Ascending aorta (tissue), 2 donors: ENCODE data around the gene PCBP3. TPM values are rescaled to one million over a fixed set of nuclear protein-coding genes. Genes with fewer than 3 reads are reported as not detected.

Experiments used
- DNase-seq, 2 donors: peaks; one replicate each; pipeline ENCODE4 v3.0.0-alpha.2; 2019; ENCODE audit warnings: low spot score in 2 of 2
- H3K27ac ChIP-seq, 2 donors: fragments of 200-600 bp; sonication (generic); one replicate each; pipeline ENCODE4 v1.5.1; 2016 to 2017; ENCODE audit warnings: mild to moderate bottlenecking in 1 of 2
- H3K27me3 ChIP-seq: fragments of 200-600 bp; sonication (generic); one replicate; pipeline ENCODE4 v1.5.1; 2017
- H3K36me3 ChIP-seq, 2 donors: fragments of 200-600 bp; sonication (generic); one replicate each; pipeline ENCODE4 v1.5.1; 2016
- H3K4me1 ChIP-seq, 2 donors: fragments of 200-600 bp; sonication (generic); one replicate each; pipeline ENCODE4 v1.5.1; 2016 to 2017; ENCODE audit warnings: mild to moderate bottlenecking in 1 of 2
- H3K4me3 ChIP-seq, 2 donors: fragments of 200-600 bp; sonication (generic); one replicate each; pipeline ENCODE4 v1.5.1; 2016 to 2017; ENCODE audit warnings: mild to moderate bottlenecking in 1 of 2
- H3K9me3 ChIP-seq, 2 donors: fragments of 200-600 bp; sonication (generic); one replicate each; pipeline ENCODE4 v1.5.1; 2016
- intact Hi-C: fragments of 100-400 bp; cut with DNase I; formaldehyde crosslinking; loops from one replicate; pipeline ENCODE4 v1.15.1; 2023
- total RNA-seq: library from RNA; depleted of rRNA; stranded (reverse); fragments of >200 nt; gene quantifications from one replicate; pipeline ENCODE4 v1.1.0, GENCODE V29; 2016
- TF ChIP-seq, protein P1 (sequence below), 3 experiments: fragments of 200-600 bp in 2 of 3; fragments of 450-650 bp in 1 of 3; sonication (generic) in 2 of 3; IDR thresholded peaks; one replicate each; pipeline ENCODE4 v1.5.1; 2016 to 2019; ENCODE audit warnings: antibody characterized with exemption in 3 of 3, mild to moderate bottlenecking in 1 of 3, moderate library complexity in 1 of 3

The PCBP3 gene
- total RNA-seq, 1 donor from 2014 or later, result not detected

GRCh38 chr21:45765375-45765774, 121.8 kb downstream of the PCBP3 start:
- TF ChIP-seq, protein P1, sequence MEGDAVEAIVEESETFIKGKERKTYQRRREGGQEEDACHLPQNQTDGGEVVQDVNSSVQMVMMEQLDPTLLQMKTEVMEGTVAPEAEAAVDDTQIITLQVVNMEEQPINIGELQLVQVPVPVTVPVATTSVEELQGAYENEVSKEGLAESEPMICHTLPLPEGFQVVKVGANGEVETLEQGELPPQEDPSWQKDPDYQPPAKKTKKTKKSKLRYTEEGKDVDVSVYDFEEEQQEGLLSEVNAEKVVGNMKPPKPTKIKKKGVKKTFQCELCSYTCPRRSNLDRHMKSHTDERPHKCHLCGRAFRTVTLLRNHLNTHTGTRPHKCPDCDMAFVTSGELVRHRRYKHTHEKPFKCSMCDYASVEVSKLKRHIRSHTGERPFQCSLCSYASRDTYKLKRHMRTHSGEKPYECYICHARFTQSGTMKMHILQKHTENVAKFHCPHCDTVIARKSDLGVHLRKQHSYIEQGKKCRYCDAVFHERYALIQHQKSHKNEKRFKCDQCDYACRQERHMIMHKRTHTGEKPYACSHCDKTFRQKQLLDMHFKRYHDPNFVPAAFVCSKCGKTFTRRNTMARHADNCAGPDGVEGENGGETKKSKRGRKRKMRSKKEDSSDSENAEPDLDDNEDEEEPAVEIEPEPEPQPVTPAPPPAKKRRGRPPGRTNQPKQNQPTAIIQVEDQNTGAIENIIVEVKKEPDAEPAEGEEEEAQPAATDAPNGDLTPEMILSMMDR (IDR thresholded peaks at IDR 0.05), result no peak
- intact Hi-C loops, result no loop called here

GRCh38 chr21:45766055-45766454, 122.5 kb downstream of the PCBP3 start:
- Histone ChIP-seq H3K27me3 (no peaks in the 10 kb centered on the region), H3K36me3 (no peaks in the 10 kb centered on the region), H3K4me3 (no peak overlapping the region), H3K27ac (no peak overlapping the region), H3K4me1 (no peaks in the 10 kb centered on the region), H3K9me3 (no peaks in the 10 kb centered on the region)
- intact Hi-C loops, result no loop called here
- DNase-seq, result no peak
- TF ChIP-seq, protein P1 (IDR thresholded peaks at IDR 0.05), result no peak

More at GRCh38 chr21:45765375-45765774, 121.8 kb downstream of the PCBP3 start:
- H3K27ac ChIP-seq, result no peak overlapping the region
- no peaks in the 10 kb centered on the region for H3K4me1 ChIP-seq
- H3K27me3 ChIP-seq, result no peaks in the 10 kb centered on the region
- no peak overlapping the region for H3K4me3 ChIP-seq
- H3K36me3 ChIP-seq, result no peaks in the 10 kb centered on the region
- no peaks in the 10 kb centered on the region for H3K9me3 ChIP-seq
- no peak for DNase-seq

GRCh38 chr21:45766501-45766900, 123.0 kb downstream of the PCBP3 start:
- no peak for DNase-seq
- Histone ChIP-seq H3K4me1 (no peaks in the 10 kb centered on the region), H3K4me3 (no peak overlapping the region), H3K27me3 (no peaks in the 10 kb centered on the region), H3K27ac (no peak overlapping the region), H3K9me3 (no peaks in the 10 kb centered on the region), H3K36me3 (no peaks in the 10 kb centered on the region)
- intact Hi-C loops, result no loop called here
- TF ChIP-seq, protein P1 (IDR thresholded peaks at IDR 0.05), result no peak

DNA sequence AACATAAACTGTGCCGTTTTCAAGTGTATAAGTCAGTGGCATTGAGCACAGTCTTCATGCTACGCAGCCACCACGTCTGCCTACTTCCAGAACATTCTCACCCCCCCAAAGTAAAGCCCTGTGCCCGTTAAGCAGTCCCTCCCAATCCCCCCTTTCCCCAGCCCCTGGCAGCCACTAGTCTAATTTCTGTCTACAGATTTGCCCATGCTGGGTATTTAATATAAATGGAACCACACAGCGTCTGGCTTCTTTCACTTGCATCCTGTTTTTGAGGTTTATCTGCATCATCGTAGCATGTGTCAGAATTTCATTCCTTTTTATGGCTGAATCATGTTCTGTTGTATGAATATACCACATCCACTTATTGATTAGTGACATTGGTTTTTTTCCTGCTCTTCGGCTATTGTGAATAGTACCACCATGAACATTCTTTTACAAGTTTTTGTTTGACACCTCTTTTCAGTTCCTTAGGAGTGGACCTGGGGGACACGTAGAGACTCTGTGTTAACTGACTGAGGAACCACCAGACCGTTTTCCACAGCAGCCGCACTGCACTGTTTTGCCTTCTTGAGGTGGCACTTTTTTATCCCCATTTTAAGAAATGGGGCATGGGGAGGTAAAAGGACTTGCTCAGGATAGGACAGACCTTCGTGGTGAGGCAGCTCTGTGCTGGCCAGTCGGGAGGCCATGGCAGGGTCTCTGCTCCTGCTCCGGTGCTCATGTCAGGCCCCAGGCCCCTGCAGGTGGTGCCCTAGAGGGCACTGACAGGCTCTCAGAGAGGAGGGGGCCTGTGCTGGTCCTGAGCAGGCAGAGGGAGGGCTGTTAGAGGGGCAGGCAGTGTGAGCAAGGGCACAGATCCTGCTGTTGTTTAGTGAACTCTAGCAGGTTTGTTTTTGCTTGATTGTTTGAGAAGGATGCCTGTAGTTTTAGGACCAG, 123.8 kb downstream of the PCBP3 start:
- intact Hi-C loops, result no loop called here
- Histone ChIP-seq H3K27ac (no peak overlapping the region), H3K9me3 (no peaks in the 10 kb centered on the region), H3K4me1 (no peaks in the 10 kb centered on the region), H3K27me3 (no peaks in the 10 kb centered on the region), H3K36me3 (no peaks in the 10 kb centered on the region), H3K4me3 (no peak overlapping the region)
- DNase-seq, result no peak
- TF ChIP-seq, protein P1 (IDR thresholded peaks at IDR 0.05), result no peak

DNA sequence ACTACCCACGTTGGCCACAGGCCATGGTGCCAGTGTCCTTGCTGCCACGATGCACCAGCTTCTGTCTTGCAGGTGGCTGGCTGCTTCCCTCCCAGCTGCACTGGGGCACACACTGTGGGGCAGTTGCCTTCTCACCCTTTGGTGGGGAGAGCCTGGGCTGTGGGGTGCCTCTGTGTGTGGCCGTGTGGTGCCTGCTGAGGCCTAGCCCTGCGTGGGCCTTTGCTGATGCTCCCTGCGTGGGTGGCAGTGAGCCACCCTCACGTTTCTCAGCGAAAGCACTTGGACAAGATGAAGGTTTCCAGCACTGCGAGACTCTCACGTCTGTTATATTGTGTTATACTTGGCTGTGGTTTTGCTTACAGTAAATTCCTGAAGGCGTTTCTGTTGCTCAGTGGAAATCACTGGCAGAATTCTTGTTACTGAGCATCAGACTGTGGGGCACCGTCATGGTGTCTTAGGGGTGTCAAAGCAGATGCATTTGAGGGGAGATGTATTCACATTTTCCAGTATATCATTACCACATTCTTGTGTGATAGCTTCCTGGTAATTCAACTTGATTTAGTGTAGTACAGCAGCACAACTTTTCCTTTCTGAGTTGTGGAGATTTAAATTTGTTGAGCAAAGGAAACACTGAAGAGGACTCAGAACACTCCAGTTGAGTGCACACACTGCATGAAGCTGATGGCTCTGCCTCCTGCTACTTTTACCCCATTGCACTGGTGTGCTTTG, 124.7 kb downstream of the PCBP3 start:
- Histone ChIP-seq H3K27ac (no peak overlapping the region), H3K27me3 (no peaks in the 10 kb centered on the region), H3K4me1 (no peaks in the 10 kb centered on the region), H3K4me3 (no peak overlapping the region), H3K9me3 (peaks cover 0 to 3% of the 10 kb centered on the region in 2 donors), H3K36me3 (no peaks in the 10 kb centered on the region)
- no peak for DNase-seq
- TF ChIP-seq, protein P1 (IDR thresholded peaks at IDR 0.05), result no peak
- intact Hi-C loops, result no loop called here
